Peyer's patch (tissue), 4 donors: ENCODE results near the gene FAM53A.

Experiments used
- POLR2A ChIP-seq, 2 donors: fragments of 450-650 bp; IDR thresholded peaks; one replicate each; pipeline ENCODE4 v1.5.1; 2017; ENCODE audit warnings: antibody characterized with exemption in 2 of 2, mild to moderate bottlenecking in 2 of 2, moderate library complexity in 2 of 2
- TF ChIP-seq, protein P1 (sequence below), 6 experiments: fragments of 450-650 bp in 4 of 6; fragments of 200-600 bp in 2 of 6; sonication (generic) in 1 of 6; IDR thresholded peaks; one replicate each; pipeline ENCODE4 v1.5.1; 2017 to 2019; ENCODE audit warnings: antibody characterized with exemption in 6 of 6, mild to moderate bottlenecking in 3 of 6, moderate library complexity in 1 of 6

DNA sequence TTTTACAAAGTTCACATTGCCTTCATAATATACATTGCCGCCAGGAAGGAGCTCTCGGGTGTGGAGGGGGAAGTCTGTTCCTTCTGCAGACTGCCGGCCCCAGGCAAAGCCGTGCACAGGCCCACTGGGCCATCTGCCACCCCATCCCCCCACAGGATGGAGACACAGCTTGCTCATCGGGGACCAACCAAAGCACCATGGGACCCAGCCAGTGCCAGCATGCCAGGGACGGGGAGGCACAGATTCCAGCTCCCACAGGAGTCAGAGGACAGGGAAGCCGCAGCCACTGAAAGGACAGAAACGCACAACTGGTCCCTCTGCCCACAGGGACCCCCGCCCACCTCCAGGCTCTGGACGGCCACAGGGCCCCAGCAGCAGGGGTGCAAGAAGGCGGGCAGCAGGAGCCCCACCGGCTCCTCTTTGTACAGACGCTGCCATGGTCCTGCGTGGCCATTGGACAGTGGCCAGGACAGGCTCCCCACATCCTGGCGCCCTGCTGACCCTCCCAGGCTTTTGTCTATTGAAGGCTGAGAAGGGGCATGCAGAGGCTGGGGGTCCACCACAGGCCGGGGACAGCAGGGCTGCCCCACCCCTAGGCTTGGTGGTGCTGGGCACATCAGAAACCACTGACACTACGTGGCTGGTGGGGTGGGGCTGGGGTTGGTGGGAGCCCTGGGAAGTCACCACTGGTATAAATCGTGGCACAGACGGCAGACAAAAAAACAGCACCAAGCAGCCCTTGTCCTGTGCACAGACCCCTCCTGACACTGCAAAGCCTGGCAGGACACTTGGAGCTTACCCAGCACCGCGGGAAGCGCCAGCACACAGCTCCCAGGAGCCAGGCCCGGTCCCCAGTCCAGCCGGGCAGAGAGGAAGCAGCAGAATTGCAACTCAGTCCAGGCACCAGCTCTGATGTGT, 89.0 kb downstream of the FAM53A start:
- no peak for TF ChIP-seq POLR2A (IDR thresholded peaks at IDR 0.05)
- TF ChIP-seq, protein P1, sequence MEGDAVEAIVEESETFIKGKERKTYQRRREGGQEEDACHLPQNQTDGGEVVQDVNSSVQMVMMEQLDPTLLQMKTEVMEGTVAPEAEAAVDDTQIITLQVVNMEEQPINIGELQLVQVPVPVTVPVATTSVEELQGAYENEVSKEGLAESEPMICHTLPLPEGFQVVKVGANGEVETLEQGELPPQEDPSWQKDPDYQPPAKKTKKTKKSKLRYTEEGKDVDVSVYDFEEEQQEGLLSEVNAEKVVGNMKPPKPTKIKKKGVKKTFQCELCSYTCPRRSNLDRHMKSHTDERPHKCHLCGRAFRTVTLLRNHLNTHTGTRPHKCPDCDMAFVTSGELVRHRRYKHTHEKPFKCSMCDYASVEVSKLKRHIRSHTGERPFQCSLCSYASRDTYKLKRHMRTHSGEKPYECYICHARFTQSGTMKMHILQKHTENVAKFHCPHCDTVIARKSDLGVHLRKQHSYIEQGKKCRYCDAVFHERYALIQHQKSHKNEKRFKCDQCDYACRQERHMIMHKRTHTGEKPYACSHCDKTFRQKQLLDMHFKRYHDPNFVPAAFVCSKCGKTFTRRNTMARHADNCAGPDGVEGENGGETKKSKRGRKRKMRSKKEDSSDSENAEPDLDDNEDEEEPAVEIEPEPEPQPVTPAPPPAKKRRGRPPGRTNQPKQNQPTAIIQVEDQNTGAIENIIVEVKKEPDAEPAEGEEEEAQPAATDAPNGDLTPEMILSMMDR (IDR thresholded peaks at IDR 0.05): no peak
